GM21526 (cell line): ENCODE measurements around the gene MTSS2.
"Not testable (repeated sequence)": the region's sequence is repeated elsewhere in the genome, so short reads cannot be mapped to it uniquely, and the experiment has no call there.

Experiments used
- ATAC-seq: cut with Tn5 transposase; IDR thresholded peaks from one replicate; pipeline ENCODE4 v1.9.1; 2021; ENCODE audit warnings: moderate library complexity; ENCODE audit not compliant: unreplicated experiment, low FRiP score

The MTSS2 gene

DNA sequence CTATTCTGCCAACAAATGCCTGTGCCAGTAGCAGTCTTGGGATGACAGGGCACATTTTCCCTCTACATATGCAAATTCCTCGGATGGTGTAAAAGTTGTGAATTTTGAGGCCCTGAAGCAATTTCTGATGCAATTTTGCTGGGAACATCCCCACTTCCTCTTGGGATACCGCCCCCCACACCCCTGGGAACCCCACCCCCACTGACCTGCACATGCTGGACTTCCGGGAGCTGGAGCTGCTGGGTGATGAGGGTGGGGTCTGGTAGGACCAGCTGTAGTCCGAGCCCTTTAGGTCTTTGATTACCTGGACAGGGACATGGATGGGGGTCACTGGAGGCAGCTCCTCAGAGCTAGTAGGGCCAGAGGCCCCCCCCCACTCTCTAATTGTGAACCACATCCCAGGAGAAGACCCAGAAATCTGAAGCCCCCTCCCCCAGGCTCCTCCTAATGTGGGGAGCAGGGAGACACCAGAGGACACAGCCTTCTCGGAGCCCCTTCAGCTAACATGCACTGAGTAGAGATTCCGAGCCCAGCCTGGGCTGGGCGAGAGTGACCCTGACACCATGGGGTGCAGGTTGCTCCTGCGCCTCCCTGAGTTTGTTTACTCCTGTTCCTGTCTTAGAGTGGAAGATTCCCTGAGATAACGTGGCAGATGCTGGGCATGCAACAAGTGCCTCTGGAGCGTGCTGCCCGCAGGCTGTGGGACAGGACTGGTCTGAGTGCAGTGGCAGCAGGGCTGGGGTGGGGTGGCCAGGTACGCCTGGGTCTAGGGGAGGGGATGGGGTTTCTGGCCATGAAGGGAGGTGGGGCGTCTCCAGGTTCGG lies 9.0 kb downstream of the MTSS2 start:
- no peak for ATAC-seq

DNA sequence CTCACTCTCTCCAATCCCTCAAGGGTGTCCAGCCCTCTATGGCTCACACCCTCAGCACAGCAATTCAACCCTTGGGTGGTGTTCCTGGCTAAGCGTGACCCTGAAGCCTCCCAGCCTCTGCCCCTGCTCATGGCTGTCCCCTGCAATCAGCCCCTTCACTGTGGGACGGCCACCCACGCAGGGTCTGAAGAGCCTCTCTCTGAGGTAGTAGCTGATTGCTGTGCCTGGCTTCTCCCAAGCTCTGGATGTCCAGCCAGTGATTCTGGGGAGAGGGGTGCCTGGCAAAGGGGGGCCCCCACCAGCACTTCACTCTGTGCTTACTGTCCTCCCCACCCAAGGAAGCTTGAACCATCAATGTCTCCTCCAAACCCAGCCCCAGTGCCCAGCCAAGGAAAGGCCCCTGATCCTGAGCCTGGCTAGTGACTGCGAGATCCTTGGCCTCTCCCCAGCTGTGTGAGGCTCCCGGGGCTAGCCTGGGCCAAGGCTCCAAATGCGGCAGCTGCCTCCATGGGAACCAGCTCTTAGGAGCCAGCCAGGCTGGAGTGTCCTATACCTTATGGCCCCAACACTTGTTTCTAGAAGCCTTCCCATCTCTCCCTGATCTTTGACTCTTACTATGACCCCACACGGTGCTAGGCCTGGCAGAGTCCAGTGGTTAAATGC lies 9.9 kb downstream of the MTSS2 start:
- no peak for ATAC-seq

GRCh38 chr16:70674221-70675014 lies 11.4 kb downstream of the MTSS2 start:
- no peak for ATAC-seq

- not testable (repeated sequence) for ATAC-seq
Observed at GRCh38 chr16:70670938-70671337, 14.9 kb downstream of the MTSS2 start.

DNA sequence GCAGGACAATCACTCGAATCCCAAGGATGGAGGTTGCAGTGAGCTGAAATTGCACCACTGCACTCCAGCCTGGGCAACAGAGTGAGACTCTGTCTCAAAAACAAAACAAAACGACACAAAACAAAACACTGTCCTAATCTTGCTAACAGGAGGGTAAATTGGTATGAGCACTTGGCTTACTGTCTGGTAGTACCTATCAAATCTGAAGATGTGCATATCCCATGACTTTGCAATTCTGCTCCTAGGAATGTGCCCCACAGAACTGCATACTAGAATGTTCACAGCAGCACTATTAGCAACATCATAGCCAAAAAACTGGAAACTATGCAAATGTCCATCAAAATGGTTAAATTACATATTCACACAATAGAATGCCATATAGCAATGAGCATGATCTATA lies 15.7 kb downstream of the MTSS2 start:
- no peak for ATAC-seq

DNA sequence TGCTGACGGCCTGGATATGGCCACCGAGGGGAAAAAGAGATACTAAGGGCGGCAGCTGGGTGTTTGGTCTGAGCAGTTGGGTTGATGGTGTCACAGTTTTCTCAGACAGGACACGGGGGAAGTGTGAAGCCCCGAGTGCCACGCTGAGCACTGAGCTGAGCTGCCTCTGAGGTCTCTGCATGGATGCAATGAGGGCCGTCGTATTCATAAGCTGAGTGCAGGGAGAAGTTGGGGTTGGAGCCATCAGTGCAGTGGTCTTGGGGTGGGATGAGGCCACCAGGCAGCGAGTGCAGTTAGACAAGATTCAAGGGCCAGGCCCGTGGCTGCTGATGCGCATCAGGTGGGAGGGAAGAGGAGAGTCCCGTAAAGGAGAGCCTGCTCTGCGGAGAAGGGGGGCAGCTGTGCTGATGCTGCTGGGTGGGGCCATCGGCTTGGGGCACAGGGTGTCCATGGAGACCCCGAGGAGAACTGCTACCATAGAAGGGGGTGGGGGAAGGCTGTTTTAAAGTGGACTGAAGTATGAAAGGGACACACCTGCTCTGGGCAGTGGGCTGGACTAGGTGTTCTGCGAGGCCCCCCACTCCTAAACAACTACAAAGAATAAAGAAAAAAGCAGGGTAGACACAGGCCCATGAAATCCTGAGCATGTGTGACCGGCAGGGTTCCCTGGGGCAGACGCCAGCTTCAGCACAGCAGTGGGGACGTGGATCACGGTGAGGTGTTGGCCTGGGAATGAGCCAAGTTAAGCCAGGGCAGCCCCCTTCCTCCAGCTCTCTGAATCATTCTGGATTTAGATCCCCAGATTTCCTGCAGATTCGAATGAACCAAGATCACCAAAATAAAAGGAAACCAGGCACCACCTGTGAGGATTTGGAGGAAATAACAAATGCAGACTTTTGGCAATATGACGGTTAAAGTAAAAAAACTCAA lies 19.8 kb downstream of the MTSS2 start:
- ATAC-seq, result no peak

DNA sequence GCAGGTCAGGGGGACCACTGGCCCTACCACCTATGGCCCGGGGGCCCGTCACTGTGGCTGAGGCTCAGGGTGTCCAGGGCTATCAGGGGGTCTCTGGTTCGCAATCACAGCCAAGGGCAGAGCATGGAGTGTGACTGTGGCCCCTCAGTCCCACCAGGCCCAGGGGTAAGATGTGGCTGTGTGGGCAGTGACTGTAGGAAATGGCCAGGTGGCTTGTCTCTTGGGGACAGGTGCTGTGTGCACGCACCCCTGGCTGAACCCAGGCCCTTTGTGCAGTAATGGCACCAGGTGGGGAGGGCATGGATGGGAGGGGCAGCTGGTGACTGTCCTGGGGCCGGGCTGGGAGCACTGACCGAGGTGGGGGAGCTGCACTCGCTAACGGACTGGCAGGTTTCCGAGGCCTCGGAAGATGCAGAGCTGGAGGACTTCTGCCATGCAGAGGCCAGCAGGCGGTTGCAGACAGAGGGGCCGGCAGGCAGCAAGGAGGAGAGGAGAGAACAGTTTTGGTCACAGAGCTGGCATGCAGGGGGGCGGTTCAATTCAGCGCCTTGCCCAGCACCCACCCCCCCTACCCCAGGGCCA lies 20.6 kb downstream of the MTSS2 start:
- no peak for ATAC-seq

GRCh38 chr16:70664325-70665112 lies 21.3 kb downstream of the MTSS2 start:
- ATAC-seq, result no peak

DNA sequence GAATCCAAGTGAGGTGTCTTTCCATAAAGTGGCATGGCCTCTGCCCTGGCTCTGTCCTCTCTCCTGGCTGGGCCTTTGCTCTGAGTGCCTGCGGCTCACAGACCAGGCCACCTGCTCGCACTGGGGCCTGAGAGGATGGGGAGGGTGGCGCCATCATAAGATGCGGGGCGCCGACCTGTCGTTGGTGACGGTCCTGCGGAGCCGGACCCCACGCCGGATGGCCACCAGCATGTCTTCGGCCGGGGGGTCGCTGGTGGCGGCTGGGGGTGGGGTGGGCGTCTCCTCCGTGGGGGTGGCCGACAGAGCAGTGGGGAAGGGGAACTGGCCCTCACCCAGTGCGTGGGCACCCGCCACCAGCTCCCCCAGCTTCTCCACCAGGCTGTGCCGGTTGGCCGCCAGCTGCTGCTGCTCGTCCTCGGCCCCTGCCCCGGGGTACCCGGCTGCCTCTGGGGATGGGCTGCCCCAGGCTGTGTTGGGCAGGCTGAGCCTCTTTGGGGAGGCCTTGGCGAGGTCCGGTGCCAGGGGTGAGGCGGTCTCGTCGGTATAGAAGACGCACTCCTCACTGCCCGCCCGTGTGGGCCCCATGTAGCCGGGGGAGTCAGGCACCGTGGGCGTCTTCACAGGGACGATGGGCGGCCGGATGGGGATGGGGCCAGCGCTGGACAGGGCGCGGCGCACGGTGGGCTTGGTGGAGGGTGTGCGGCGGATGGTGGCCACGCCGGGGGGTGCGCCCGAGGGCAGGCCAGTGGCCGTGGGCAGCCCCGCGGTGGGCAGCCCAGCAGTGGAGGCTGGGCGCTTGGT lies 22.1 kb downstream of the MTSS2 start:
- no peak for ATAC-seq

- ATAC-seq, result no peak
Observed at GRCh38 chr16:70662991-70663523, 22.8 kb downstream of the MTSS2 start.

DNA sequence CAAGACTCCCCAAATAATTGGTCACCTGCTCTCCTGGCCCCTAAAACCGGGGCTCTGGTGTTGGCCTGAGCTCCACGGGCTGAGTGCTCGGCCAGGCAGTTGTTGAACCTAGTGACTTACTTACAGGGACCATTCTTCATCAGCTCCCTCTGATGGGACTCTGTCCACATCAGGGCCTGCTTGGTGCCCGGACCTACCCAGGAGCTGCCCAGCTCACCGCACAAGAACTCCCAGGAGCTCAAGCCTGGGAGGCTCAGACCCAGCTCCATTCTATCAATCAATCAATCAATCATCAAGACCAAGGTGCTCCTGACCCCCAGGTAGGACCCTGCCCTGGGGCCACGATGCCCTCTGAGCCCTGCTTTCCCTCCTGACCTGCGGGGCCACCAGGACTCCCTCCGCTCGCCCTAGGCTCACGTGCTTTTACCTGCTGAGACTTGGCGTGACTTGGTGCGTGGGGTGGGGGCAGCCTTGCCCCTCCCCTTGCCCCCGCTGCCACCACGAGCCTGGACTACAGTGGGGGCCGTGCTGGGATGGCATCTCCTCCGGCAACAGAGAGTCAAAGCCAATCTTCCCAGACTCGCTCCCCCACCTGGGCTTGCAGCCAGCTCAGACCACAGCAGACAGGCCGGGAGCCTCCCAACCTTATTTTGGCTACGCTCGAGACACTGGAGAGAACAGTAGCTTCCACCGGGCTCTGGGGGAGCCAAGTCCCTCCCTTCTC lies 23.8 kb downstream of the MTSS2 start:
- no peak for ATAC-seq

DNA sequence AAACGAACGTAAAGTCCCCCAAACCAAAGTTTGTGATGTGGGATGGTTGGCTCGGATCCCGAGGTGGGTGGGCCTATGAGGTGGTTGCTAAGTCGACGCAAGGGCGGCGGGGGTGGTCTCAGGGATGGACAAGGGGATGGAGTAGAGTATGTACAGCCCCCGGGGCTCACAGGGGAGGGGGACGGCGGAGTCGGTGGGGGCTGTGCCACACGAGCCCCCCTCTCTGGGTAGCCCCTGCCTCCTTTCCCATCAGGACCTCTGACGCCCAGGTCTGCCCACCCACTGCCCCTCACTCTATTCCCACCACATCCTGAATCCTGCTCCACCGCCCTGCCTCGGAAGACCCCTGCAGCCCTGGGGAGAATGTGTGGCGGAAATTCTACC lies 24.3 kb downstream of the MTSS2 start:
- no peak for ATAC-seq

DNA sequence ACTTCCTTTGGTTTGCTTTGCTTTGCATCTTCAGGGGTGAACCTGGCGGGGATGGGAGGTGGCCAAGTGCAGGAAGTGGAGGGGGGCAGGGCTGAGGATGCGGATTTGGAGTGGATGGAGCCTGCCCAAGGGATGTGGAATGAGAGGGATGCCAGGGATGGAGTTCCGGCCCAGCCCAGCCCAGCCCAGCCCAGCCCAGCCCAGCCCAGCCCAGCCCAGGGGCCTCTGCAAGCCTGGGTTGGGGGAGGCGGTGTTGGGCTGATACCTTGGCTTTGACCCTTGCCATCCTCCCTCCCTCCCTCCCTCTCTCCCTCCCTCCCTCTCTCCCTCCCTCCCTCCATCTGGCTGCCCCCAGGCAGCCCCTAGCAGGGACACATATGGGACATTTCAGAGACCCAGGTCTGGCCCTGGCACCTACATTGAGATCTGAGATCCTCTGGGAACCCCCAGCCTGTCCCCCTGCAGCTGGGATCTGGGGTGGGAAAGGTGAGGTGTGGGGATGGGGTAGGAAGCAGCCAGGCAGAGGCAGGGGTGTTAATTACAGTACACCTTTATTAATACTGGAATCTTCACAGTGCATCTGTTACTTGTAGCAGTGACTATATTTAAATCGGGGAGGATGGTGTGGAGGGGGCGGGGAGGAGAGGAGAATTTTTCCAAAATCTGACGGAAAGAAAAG lies 25.0 kb downstream of the MTSS2 start:
- no peak for ATAC-seq

DNA sequence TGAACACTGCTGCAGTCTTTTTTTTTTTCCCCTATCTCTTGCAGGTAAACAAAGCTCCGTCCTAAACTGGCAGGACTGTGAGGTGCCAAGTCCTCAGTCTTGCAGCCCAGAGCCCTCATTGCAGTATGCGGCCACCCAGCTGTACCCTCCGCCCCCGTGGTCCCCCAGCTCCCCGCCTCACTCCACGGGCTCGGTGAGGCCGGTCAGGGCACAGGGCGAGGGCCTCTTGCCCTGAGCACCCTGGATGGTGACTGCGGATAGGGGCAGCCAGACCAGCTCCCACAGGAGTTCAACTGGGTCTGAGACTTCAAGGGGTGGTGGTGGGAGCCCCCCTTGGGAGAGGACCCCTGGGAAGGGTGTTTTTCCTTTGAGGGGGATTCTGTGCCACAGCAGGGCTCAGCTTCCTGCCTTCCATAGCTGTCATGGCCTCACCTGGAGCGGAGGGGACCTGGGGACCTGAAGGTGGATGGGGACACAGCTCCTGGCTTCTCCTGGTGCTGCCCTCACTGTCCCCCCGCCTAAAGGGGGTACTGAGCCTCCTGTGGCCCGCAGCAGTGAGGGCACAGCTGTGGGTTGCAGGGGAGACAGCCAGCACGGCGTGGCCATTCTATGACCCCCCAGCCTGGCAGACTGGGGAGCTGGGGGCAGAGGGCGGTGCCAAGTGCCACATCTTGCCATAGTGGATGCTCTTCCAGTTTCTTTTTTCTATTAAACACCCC lies 25.7 kb downstream of the MTSS2 start:
- no peak for ATAC-seq

- ATAC-seq, result no peak
Observed at GRCh38 chr16:70659546-70659945, 26.3 kb downstream of the MTSS2 start.

DNA sequence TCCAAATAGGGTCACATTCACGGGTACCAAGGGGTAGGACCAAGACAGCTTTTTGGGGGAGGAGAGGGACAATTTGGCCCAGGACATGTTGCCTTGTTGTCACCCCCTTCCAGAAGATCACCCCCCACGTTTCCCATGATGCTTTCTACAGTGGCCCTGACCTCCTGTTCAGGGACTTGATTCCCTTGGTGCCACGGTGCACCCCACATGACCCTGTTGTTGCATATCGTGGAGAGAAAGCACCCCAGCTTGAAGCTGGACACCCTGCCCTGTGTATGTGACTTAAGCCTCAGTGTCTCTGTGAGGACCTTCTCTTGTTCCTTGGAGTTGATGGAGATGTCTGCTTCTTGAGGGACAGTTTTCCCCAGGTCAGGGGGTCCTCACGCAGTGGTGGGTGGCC lies 26.9 kb downstream of the MTSS2 start:
- ATAC-seq, result no peak
